DMS79 (cell line): ENCODE results near the gene IMPA2.
"Not testable (repeated sequence)": the region's sequence is repeated elsewhere in the genome, so short reads cannot be mapped to it uniquely, and the experiment has no call there.

Experiments used
- DNase-seq: peaks from one replicate; lab custom pipeline; 2025; lab: John Stamatoyannopoulos, UW

The IMPA2 gene

GRCh38 chr18:11963991-11964484, 17.3 kb upstream of the IMPA2 start:
- DNase-seq = no peak

DNA sequence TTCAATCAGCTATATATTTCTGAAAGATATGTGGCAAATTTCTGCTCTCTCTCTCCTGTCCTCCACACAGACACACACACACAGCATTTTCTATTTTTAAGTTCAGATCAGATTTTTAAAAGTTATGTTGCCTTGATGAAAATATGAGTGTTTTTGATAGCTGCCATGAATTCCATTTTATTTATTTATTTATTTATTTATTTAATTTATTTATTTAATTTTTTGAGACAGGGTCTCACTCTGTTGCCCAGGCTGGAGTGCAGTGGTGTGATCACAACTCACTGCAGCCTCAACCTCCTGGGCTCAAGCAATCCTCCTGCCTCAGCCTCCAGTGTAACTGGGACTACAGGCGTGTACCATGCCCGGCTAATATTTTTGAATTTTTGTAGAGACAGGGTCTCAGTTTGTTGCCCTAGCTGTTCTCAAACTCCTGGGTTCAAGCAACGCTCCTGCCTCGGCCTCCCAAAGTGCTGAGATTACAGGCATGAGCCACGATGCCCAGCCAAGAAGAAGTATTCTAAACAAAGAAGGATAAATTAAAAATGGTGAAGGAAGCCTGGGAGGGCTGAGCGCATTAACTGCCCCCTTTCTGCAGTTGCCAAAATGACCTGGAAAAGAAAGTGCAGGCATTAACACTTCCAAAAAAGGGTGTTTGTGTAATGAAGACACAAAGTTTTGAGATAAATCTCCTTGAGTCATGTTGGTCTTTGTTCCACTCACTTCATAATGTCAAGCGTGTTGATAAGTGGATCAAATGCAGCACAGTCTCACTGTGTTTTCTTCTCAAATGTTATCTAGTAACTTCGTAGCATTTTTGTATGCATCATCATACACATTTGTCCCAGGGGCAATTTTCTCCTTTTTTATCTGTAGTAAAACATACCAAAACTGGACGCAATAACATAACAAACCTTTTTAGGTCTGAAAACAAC, 11.1 kb upstream of the IMPA2 start:
- no peak for DNase-seq

DNA sequence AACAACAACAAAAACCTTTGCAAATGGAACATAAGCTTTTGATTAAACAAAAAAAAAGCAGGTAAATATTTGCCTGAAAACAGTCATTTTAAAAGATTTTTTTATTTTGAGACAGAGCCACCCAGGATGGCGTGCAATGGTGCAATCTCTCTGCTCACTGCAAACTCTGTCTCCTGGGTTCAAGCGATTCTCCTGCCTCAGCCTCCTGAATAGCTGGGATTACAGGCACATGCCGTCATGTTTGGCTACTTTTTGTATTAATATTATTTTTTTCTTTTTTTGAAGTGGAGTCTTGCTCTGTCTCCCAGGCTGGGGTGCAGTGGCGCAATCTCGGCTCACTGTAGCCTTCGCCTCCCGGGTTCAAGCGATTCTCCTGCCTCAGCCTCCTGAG, 10.5 kb upstream of the IMPA2 start:
- DNase-seq = not testable (repeated sequence)

- DNase-seq = no peak
Measured at GRCh38 chr18:11972371-11973174, 8.7 kb upstream of the IMPA2 start.

DNA sequence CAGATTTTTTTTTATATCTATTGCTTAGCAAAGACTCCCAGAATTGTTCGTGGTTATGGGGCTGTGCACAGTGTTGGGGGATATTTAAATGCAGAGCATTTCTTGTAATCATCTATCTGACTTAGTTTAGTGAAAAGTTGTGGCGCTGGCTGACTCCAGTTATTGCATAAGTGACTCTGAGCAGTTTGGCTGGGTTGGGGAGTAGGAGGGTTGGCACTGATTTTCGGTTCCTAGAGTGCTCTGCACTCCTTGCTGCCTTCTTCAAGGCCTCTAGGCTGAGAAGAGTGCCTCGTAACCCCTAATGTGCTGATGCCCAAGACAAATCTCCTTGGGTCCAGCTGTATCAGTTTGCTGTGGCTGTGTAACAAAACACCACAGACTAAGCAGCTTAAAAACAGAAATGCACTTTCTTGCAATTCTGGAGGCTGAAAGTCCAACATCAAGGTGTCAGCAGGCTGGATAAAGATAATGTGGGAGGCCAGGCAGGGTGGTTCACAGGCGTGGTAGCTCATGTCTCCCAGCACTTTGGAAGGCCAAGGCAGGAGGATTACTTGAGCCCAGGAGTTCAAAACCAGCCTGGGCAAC, 6.5 kb upstream of the IMPA2 start:
- no peak for DNase-seq

DNA sequence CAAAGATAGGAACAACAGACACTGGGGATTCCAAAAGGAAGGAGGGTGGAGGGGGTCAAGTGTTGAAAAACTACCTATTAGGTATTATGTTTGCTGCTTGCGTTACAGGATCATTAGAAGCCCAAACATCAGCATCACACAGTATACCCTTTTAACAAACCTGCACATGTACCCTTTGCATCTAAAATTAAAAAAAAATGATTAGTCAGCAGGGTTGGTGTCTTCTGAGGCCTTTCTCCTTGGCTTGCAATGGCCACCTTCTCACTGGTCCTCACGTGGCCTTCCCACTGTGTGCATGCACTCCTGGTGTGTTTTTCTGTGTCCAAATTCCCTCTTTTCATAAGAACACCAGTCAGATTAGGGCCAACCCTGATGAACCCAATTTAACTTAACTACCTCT, 5.6 kb upstream of the IMPA2 start:
- DNase-seq = no peak

- no peak for DNase-seq
Measured at GRCh38 chr18:11976315-11977152, 4.8 kb upstream of the IMPA2 start.

DNA sequence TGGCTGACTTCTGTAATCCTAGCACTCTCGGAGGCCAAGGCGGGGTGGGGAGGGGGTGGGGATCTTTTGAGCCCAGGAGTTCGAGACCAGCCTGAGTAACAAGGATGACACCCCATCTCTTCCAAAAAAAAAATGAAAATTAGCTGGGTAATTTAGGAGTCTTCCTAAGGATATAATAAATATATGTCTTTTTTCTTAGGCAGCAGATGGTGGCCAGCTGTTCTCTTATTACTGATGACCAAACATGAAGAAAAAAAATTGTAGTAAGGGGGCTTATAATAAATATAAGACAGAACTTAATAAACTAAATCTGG, 4.2 kb upstream of the IMPA2 start:
- no peak for DNase-seq

DNA sequence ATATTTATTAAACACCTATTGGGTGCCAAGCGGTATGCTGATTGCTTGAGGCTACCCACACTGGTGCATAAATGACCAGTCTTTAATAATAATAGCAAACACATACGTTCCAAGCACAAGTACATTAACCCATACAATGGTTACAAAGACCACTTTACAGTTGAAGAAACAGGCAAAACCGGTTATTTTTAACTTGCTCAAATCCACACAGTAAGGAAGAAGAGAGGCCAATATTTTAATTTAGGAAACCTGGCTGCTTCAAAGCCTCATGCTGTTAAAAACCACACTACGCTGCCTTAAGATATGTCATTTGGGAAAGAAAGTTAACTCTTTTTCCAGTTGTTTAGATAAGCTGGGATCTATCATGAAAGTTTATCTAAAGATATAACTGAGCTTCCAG, 2.4 kb upstream of the IMPA2 start:
- no peak for DNase-seq

DNA sequence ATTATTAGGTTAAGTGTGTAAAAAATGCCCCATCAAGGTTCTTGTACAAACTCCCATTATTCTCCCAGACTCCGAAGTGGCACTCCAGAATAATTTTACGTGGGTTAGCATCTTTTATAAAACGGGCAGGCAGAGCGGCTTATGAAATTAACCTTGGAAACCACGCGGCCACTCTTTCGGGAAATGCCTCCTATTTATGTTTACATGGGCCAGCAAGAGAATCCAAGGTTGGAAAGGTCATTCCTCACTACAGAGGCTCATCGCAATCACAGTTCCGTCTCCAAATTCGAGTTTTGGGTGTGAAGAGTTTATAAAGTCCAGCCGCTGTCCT, 1.2 kb upstream of the IMPA2 start:
- peak; percentile 36 for DNase-seq

DNA sequence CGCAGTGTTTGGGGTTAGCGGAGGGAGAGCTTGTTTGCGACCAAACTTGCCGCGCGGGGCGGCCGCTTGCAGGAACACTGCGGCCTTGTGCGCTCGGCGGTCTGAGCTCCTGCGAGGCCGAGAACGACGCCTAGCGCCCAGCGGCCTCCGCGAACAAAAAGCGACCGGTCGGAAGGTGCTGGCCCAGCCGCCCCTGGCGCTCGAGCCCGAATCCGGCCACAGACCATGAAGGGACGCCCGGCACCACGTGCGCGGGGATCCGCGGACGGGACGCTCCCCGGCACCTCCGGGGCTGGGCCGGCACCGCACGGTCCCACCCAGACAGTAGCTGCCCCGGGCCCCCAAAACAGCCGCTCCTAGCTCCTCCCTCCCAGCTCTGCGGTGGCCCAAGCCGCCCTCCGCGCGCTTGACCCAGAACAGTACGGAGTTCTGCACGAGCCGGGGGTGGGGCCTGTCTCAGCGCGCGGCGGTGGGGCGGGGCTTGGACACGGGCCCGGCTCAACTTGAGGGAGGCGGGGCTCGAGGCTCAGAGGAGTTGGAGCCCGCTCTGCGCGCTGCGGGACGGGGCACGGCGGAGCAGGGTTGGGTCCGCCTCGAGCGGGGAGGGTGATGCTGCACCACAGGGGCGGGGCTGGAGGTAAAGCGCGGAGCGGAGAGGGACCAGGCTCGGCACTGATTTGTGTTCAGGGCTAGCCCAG, 664 bp upstream of the IMPA2 start:
- peak; percentile 96 for DNase-seq

DNA sequence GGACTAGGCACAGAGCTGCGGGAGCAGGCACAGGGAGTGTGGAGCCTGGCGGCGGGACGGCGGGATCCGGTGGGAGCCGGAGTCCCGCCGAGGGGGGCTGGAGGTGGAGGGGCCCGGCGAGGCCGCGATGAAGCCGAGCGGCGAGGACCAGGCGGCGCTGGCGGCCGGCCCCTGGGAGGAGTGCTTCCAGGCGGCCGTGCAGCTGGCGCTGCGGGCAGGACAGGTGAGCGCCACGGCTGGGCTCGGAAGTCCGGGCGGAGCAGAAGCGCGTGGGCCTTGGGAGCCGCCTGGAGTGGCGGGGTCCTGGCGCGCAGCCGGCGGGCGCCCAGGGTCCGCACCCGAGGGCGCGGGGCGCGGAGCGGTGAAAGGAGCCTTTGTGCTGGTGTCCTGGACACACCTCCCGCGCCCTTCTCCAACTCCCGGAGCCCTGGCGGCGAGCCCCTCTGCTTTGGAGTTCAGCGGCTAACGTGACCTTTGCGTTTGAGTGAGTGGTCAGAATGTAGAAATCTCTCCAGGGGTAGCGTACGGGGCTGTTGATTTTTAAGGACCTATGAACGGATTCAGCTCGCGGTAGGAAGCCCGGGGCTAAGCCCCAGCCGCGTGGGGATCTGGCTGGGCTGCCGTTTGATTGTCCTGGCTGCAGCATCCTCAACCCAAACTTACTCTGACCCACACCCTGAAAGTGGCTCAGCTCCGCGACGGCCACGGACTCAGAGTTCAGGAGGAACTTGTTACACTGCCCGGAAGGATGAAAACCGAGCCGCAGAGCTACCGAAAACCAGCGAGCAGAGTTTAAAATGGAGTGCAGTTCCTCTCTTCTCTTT, 448 bp downstream of the IMPA2 start:
- peak; percentile 15 for DNase-seq

DNA sequence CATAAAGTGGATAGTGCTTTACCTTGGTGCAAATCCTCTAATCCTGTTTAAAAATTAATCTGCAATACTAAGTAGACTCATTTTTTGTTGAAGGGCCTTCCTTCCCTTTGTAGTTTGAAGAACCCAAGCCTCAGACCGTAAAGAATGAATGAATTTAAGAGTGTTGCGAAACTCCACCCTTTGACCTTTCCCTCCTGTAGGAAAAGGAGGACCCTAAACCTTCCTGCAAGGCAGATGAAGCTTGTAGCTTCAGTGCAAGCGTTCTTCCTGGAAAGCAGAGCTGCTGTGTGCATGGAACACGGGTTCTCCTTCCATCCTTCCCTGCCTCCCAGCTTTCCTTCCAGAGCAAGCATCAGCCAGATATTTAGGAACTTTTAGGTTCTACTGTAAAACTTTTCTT, 1.7 kb downstream of the IMPA2 start:
- no peak for DNase-seq

- no peak for DNase-seq
Measured at GRCh38 chr18:11983592-11983991, 2.3 kb downstream of the IMPA2 start.

- no peak for DNase-seq
Measured at GRCh38 chr18:11984091-11984490, 2.8 kb downstream of the IMPA2 start.

DNA sequence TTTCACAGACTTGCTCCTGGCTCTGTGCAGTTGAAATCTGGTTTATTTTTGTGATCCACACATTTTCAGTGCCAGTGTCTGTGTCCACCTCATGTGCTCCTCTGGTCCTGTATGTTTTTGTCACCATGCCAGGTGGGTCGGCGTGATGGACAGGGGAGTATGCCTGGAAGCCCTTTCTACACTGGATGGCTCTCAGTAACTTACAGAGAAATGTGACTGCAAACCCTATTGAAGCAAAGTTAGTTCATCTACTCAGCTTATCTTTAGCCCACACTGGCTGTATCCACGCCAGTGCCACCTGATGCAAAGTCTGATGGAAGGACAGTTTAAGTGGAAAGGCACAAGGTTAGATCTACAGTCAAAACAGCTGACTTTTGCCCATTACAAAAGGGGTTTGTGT, 4.3 kb downstream of the IMPA2 start:
- DNase-seq = no peak

DNA sequence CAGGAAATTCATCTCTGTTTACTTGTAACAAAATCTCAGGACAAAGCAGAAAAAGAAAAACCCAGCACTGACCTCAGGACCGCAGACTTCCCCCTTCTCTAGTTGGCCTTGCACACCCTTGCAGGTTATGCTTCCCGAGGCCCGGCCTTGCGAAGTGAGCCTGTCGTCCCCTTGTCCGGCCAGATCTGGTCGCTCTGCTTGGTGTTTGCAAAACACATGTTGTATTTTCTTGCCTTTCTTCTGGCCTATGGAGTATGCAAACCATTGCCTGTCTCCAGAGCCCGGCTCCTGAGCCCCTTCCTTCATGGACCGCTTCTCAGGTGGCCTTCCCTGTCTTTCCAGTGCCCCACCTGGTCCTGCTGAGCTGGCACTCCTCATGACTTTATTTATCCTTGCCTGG, 4.8 kb downstream of the IMPA2 start:
- DNase-seq = no peak

DNA sequence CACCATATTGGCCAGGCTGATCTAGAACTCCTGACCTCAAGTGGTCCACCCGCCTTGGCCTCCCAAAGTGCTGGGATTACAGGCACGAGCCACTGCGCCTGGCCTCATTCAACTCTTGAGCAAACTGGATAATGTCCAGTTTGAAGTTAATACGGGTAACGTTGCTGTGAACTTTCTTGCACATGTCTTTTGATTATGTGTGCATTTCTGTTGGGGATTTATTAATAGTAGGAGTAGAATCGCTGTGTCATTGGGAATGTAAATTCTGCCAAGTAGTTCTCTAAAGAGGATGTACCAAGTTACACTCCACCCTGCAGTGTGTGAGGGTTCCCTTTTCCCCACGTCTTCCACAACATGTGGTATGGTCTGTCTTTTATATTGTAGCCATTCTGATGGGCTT, 6.2 kb downstream of the IMPA2 start:
- no peak for DNase-seq

GRCh38 chr18:11989174-11989573, 7.9 kb downstream of the IMPA2 start:
- DNase-seq = no peak

- DNase-seq = no peak
Measured at GRCh38 chr18:11989966-11990380, 8.7 kb downstream of the IMPA2 start.

- DNase-seq = no peak
Measured at GRCh38 chr18:11990539-11990938, 9.2 kb downstream of the IMPA2 start.
